GM12801 (cell line): ENCODE measurements around the gene TSPAN32.

Experiments
- CTCF ChIP-seq: IDR thresholded peaks from one replicate; pipeline ENCODE4 v1.5.1; 2011; ENCODE audit warnings: control low read depth; ENCODE audit not compliant: insufficient read length; ENCODE audit errors: extremely low read depth

TSPAN32 gene

DNA sequence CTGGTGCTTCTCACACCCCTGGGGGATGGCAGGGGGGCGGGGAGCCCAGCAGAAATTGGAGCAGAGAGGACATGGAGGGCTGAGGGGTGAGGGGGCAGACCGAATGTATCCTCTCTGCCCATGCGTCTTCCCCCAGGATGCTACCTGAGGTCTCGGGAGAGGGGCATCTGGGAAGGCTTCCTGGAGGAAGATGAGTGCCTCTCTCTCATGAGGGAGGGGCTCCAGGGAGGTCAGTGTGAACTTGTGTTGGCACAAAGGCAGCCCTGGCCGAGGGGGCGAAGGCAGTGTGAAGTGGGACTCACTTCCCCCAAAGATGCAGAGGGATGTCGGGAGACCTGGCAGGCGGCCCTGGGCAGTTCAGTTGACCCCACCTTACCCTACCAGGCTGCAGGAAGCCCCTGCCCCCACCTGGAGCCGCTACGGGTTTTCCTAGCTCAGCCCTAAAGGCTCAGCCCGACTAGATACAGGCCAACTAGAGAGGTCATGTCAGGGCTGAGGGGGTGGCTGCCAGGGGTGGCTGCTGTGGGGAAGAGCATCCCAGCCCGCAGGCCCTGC lies 41.8 kb upstream of the TSPAN32 start:
- no peak for TF ChIP-seq CTCF

DNA sequence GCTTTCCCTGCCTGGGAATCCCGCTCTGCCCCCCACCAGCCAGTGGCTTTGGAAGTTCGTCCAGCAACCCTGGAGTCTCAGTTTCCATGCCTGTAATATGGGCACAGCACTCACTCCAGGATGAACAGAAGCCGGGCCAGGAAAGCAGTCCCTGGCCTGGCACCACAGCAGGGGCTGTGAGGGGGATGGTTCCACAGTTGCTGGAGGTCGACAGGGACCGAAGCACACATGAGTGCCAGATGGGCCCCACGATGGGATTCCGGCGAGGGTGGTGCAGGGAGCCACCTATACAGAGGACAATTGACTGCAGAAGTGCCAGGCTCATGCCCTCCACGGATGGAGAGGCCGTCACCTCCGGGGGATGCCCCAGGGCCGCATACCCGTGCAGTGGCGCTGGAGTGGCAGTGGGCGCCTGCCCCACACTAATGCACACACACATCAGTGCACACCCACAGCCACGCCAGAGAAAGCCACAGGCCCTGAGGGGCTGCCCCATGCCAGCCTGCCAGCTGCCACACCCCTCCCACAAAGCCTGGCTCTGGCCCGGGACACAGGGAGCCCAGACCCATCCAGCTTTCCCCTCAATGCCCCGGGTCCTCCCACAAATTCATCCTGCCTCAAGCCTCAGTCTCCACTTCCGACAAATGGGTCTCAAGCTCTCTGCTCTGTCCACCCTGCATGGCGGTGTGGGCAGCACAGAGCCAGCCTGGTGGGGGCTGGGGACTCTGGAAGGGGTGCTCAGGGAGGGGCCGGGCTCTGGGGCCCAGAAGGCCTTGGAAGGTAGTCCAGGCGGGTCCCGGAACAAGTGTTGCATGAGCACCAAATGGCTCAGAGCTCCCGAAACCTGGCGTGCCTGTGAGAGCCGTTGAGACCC lies 41.1 kb upstream of the TSPAN32 start:
- no peak for TF ChIP-seq CTCF

- TF ChIP-seq CTCF: no peak
These were observed 40.2 kb upstream of the TSPAN32 start for GRCh38 chr11:2261436-2262230.

DNA sequence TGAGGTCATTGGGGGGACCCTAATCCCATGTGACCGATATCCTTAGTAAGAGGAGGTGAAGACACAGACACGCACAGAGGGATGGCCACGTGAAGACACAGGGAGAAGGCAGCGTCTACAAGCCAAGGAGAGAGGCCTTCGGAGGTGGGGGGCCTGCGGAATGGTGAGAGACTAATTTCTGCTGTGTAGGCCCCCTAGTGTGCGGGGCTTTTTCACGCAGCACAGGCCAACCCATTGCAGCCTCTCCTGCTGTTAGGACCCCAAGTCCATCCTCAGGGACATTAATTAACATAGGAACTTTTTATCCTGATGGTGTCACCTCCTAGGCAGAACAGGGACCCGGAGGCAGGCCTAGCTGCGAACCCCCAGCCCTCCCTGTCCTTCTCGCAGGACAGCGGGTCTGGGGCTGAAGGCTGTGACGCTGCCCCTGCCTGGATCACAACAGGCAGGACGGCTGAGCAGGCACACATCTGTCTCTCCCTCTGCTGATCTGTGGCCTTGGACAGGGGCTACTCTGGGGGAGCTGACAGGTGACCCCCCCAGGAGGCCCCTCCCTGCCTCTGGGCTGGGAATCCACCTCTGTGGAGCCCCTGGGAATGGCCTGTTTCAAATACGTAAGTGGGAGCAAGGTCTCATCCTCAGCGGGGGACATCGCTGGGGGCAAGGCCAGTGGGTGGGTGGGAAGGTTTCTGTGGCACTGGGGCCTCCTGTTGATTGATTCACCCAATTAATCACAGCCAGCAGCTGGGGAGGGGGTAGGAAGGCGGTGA lies 39.3 kb upstream of the TSPAN32 start:
- TF ChIP-seq CTCF: no peak

GRCh38 chr11:2263071-2263565 lies 38.7 kb upstream of the TSPAN32 start:
- no peak for TF ChIP-seq CTCF

DNA sequence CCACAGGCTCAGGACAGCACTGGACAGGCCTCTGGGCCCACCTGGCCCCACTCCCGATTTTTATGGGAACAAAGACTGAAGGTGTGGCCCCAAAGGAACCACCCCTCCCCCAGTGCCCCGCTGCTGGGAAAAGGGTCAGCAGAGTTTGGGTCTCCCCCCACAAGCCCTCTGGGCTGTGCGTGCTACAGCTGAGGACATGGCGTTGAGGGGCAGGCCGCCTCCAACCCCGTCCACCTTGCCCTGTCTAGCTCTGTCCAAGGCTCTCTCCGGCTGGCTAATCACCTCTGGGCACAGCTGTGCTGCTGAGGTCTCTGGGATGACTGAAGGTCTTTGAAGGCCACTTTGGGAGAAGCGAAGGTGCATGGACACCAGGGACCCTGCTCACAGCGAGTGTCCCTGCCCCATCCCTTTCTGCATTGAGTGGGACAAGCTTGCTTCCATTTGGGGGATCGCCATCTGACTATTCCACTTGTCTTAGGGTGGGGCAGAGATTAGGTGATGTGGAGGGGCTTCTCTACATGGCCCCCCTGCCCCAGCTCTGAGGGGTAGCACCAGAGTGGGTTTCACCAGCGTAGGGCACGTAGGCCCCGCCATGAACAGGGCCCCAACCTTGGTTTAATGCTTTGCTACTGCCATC lies 38.0 kb upstream of the TSPAN32 start:
- no peak for TF ChIP-seq CTCF
